HepG2 (cell line): ENCODE data around the gene DLG2. TPM values are rescaled to one million over a fixed set of nuclear protein-coding genes. Genes with fewer than 3 reads are reported as not detected.

ENCODE experiments used
- ATAC-seq: fragments of 200-7000 bp; cut with Tn5 transposase; 3 replicates; pipeline ENCODE4 v1.9.1; 2020; ENCODE audit warnings: mild to moderate bottlenecking, moderate library complexity
- BruUV-seq: library from RNA; stranded (reverse); fragments of 400-500 nt; replicated peaks from 2 replicates; lab custom pipeline; 2021; lab: Mats Ljungman, UMichigan
- CTCF ChIA-PET: fragments of 300-600 bp; formaldehyde crosslinking; extraction: SDS; loops from one replicate; lab custom pipeline; 2021; ENCODE audit warnings: low total read pairs, inconsistent platforms, low intra/inter-chr PET ratio; lab: Yijun Ruan, JAX
- POLR2A ChIA-PET: fragments of 350-600 bp; sonication (Branson Sonifier 250); formaldehyde crosslinking; loops from one replicate; lab custom pipeline; 2020; ENCODE audit warnings: antibody characterized with exemption, inconsistent platforms; lab: Yijun Ruan, JAX
- DNase-seq: peaks from one replicate; pipeline ENCODE4 v3.0.0-alpha.2; 2015; ENCODE audit warnings: low spot score
- FAIRE-seq: peaks from 3 replicates; lab custom pipeline; 2011; peaks lifted over from hg19 to GRCh38; lab: Jason Lieb, UNC
- H2AFZ ChIP-seq: one replicate; pipeline ENCODE4 v1.6.1; 2011; ENCODE audit warnings: low read length, inconsistent platforms
- H3K27ac ChIP-seq: fragments of 300-600 bp; 3 replicates; pipeline ENCODE4 v1.8.0; 2011; ENCODE audit warnings: mixed run types, mild to moderate bottlenecking, mixed read lengths, low read length, inconsistent platforms; ENCODE audit not compliant: insufficient read depth; ENCODE audit errors: extremely low read length
- H3K27me3 ChIP-seq, 2 experiments: fragments of 200-600 bp in 1 of 2; 2 replicates in 1 of 2; 3 replicates in 1 of 2; pipeline versions ENCODE4 v1.6.0 to v1.8.0; 2011; ENCODE audit warnings: low read length in 2 of 2, mild to moderate bottlenecking in 2 of 2, moderate library complexity in 2 of 2, inconsistent platforms in 1 of 2; ENCODE audit not compliant: insufficient read depth in 2 of 2, control insufficient read depth in 1 of 2
- H3K36me3 ChIP-seq, 2 experiments: fragments of 200-600 bp in 1 of 2; replicated peaks in 1 of 2; 2 replicates in 1 of 2; 3 replicates in 1 of 2; pipeline versions ENCODE4 v1.5.1 to v1.8.0; 2011; ENCODE audit warnings: low read length in 2 of 2, inconsistent platforms in 1 of 2; ENCODE audit not compliant: insufficient read depth in 2 of 2, control insufficient read depth in 1 of 2
- H3K4me1 ChIP-seq: 2 replicates; pipeline ENCODE4 v1.5.1; 2012; ENCODE audit warnings: low read length, inconsistent platforms; ENCODE audit not compliant: insufficient read depth
- H3K4me2 ChIP-seq: 2 replicates; pipeline ENCODE4 v1.6.0; 2011; ENCODE audit warnings: low read depth, low read length, inconsistent platforms
- H3K4me3 ChIP-seq, 3 experiments: fragments of 200-600 bp in 1 of 3; sonication (generic), shearing (Covaris generic) in 1 of 3; replicated peaks in 1 of 3; 2 replicates each; pipeline ENCODE4 v1.5.1; 2011 to 2016; ENCODE audit warnings: low read length in 3 of 3, inconsistent platforms in 2 of 3, low read depth in 2 of 3, mild to moderate bottlenecking in 2 of 3, control low read depth in 1 of 3, mixed read lengths in 1 of 3; ENCODE audit not compliant: insufficient read depth in 1 of 3
- H3K79me2 ChIP-seq: one replicate; pipeline ENCODE4 v1.6.1; 2011; ENCODE audit warnings: low read length, inconsistent platforms; ENCODE audit not compliant: insufficient read depth
- H3K9ac ChIP-seq: 2 replicates; pipeline ENCODE4 v1.6.0; 2011; ENCODE audit warnings: mild to moderate bottlenecking, low read depth, low read length, inconsistent platforms; ENCODE audit not compliant: insufficient read depth
- H3K9me3 ChIP-seq: 2 replicates; pipeline ENCODE4 v1.5.1; 2012; ENCODE audit warnings: mild to moderate bottlenecking, low read length
- H4K20me1 ChIP-seq: 2 replicates; pipeline ENCODE4 v1.6.0; 2011; ENCODE audit warnings: inconsistent platforms, mild to moderate bottlenecking, low read length, moderate library complexity; ENCODE audit not compliant: insufficient read depth
- ARID3A ChIP-seq: IDR thresholded peaks from 2 replicates; pipeline ENCODE4 v1.6.1; 2012; ENCODE audit warnings: low read depth, low read length, improper control_type of control experiment
- CTCF ChIP-seq: sonication (generic); formaldehyde crosslinking; IDR thresholded peaks from 2 replicates; pipeline ENCODE4 v1.5.0; 2020; ENCODE audit warnings: mild to moderate bottlenecking, missing genetic modification reagents, moderate library complexity
- MAFF ChIP-seq: IDR thresholded peaks from 2 replicates; pipeline ENCODE4 v1.6.1; 2011; ENCODE audit warnings: low read depth, low read length, improper control_type of control experiment
- MAFK ChIP-seq, 2 experiments: IDR thresholded peaks in 1 of 2; conservative IDR thresholded peaks in 1 of 2; 2 replicates each; pipeline ENCODE4 v1.6.1; 2011; ENCODE audit warnings: improper control_type of control experiment in 2 of 2, low read length in 2 of 2
- PCBP2 ChIP-seq: fragments of 200-400 bp; formaldehyde crosslinking; optimal IDR thresholded peaks from 2 replicates; pipeline ENCODE3; 2018; ENCODE audit warnings: low read length, low read depth; ENCODE audit not compliant: poor library complexity, severe bottlenecking
- PLSCR1 ChIP-seq: sonication (generic); formaldehyde crosslinking; IDR thresholded peaks from 2 replicates; pipeline ENCODE4 v1.5.0; 2020; ENCODE audit warnings: missing genetic modification reagents, mild to moderate bottlenecking, borderline replicate concordance
- POLR2G ChIP-seq: fragments of 200-400 bp; formaldehyde crosslinking; IDR thresholded peaks from 2 replicates; pipeline ENCODE4 v1.6.1; 2018; ENCODE audit warnings: mild to moderate bottlenecking, low read depth, low read length, moderate library complexity
- RAD21 ChIP-seq: fragments of 450-650 bp; formaldehyde crosslinking; IDR thresholded peaks from 2 replicates; pipeline ENCODE4 v1.5.0; 2020; ENCODE audit warnings: mild to moderate bottlenecking
- SMC3 ChIP-seq: IDR thresholded peaks from 2 replicates; pipeline ENCODE4 v1.6.1; 2011; ENCODE audit warnings: low read length, improper control_type of control experiment
- STAG1 ChIP-seq: sonication (generic); formaldehyde crosslinking; IDR thresholded peaks from 2 replicates; pipeline ENCODE4 v1.4.0; 2020; ENCODE audit warnings: missing genetic modification reagents
- ZNF225 ChIP-seq: sonication (generic); formaldehyde crosslinking; IDR thresholded peaks from 2 replicates; pipeline ENCODE4 v1.4.0; 2020; ENCODE audit warnings: mild to moderate bottlenecking, missing genetic modification reagents
- in situ Hi-C: cut with HindIII; loops from 2 replicates; pipeline ENCODE4 v1.10.0; 2017; ENCODE audit warnings: low pct_unique_long_range_greater_than_20kb; ENCODE audit not compliant: extremely low pct_ligation_motif_present
- intact Hi-C: fragments of 100-400 bp; cut with micrococcal nuclease; formaldehyde crosslinking; loops from one replicate; pipeline ENCODE4 v1.10.0; 2022; ENCODE audit not compliant: unreplicated experiment
- polyA plus RNA-seq, 8 experiments: library from polyadenylated mRNA; depleted of rRNA in 3 of 8; stranded (reverse) in 7 of 8; unstranded in 1 of 8; fragments of >200 nt; fragmentation: Illumina TruSeq in 4 of 8; extraction: Trizol in 4 of 8; gene quantifications; 2 replicates each; pipeline versions ENCODE4 v1.2.1 to v1.2.3, GENCODE V29; 2011 to 2016; ENCODE audit warnings: low read depth in 4 of 8, missing spikeins in 1 of 8, mixed read lengths in 1 of 8; ENCODE audit not compliant: insufficient read depth in 1 of 8
- total RNA-seq, 5 experiments: library from RNA; depleted of rRNA; stranded (reverse); fragments of >200 nt; fragmentation: Illumina TruSeq; extraction: Trizol; gene quantifications; 2 replicates each; pipeline ENCODE4 v1.2.3, GENCODE V29; 2016; ENCODE audit warnings: low read depth in 1 of 5

Gene DLG2
- total and polyA plus RNA-seq, 2 of the 13 experiments (the other 11 are each of a cell fraction or from before 2014, with no cell fraction given): 0.46 to 1.0 TPM

- Histone ChIP-seq H3K4me1 (no peaks in the 10 kb centered on the region), H3K79me2 (no peaks in the 10 kb centered on the region), H2AFZ (no peak overlapping the region), H3K27ac (no peak overlapping the region), H3K4me2 (no peak overlapping the region), H3K9ac (no peak overlapping the region), H4K20me1 (no peaks in the 10 kb centered on the region), H3K9me3 (no peaks in the 10 kb centered on the region), H3K4me3 (no peak overlapping the region), H3K36me3 (no peaks in the 10 kb centered on the region), H3K27me3 (no peaks in the 10 kb centered on the region)
- ATAC-seq: peak; percentile 38; the same call in 1 of the 3 replicates
- peak; percentile 38 for DNase-seq
- FAIRE-seq: no peak
- BruUV-seq: no TSS peak
- ChIA-PET POLR2A (no interaction called here), CTCF (interaction anchor here (2.5 kb wide), 1 partner anchor 231 kb away, joined by 8 read pairs; no protein-coding TSS in a partner anchor)
- TF ChIP-seq ARID3A: peak; percentile 42; the same call in 1 of the 2 replicates
- TF ChIP-seq PLSCR1 (CRISPR knock-in tag): no peak
- peak; percentile 32; the same call in 1 of the 2 replicates for TF ChIP-seq RAD21 (CRISPR knock-in tag)
- TF ChIP-seq PCBP2: no peak
- TF ChIP-seq POLR2G: no peak
- peak; percentile 78 for TF ChIP-seq MAFF
- TF ChIP-seq SMC3: peak; percentile 69
- TF ChIP-seq MAFK (conservative IDR thresholded peaks at IDR 0.05 in 1 of 2, IDR thresholded peaks at IDR 0.05 in 1 of 2; ENCODE audit: low read length in 2 of 2): peak; percentile 71 to 86
- TF ChIP-seq STAG1 (CRISPR knock-in tag): peak; percentile 82
- TF ChIP-seq ZNF225 (CRISPR knock-in tag): no peak
- TF ChIP-seq CTCF (CRISPR knock-in tag): peak; percentile 67
- intact Hi-C loops (loop anchor here (1.0 to 10.0 kb wide), 6 partner anchors 69 to 1211 kb away; no protein-coding TSS in a partner anchor), in situ Hi-C loops (loop anchor here (10.0 to 25.0 kb wide), 2 partner anchors 229 to 808 kb away; no protein-coding TSS in a partner anchor)
Measured at GRCh38 chr11:85595285-85595884, 31.8 kb downstream of the DLG2 start.
